Measurements from ENCODE around the gene FRAS1. TPM values are rescaled to one million over a fixed set of nuclear protein-coding genes. Genes with fewer than 3 reads are reported as not detected.

The FRAS1 gene
- total RNA-seq, 1 donor from 2014 or later: 24.6 TPM

- Mint-ChIP-seq H3K36me3 (ENCODE audit: low read depth, unreplicated experiment) (peaks cover 3% of the 10 kb centered on the region), H3K27ac (ENCODE audit: unreplicated experiment) (peak overlapping the region; percentile 54), H3K27me3 (ENCODE audit: low read depth, unreplicated experiment) (no peaks in the 10 kb centered on the region), H3K4me1 (ENCODE audit: low read depth, unreplicated experiment) (peaks cover 69% of the 10 kb centered on the region), H3K9me3 (ENCODE audit: unreplicated experiment) (no peaks in the 10 kb centered on the region), H3K4me3 (ENCODE audit: unreplicated experiment) (peak overlapping the region; percentile 23)
- TF ChIP-seq EZH2 (IDR thresholded peaks at IDR 0.05; ENCODE audit: insufficient read depth, low read length) (no peak), CTCF (IDR thresholded peaks at IDR 0.05; ENCODE audit: insufficient read depth, low read depth, low read length) (no peak)
- Histone ChIP-seq H3K9ac (ENCODE audit: low read length) (no peak overlapping the region), H3K4me2 (ENCODE audit: low read length) (peak overlapping the region; percentile 11), H3K27me3 (ENCODE audit: insufficient read depth, low read length) (no peaks in the 10 kb centered on the region), H3K4me1 (ENCODE audit: insufficient read depth, low read length) (peaks cover 50% of the 10 kb centered on the region), H3K9me3 (ENCODE audit: insufficient read depth, low read depth, low read length) (no peaks in the 10 kb centered on the region), H4K20me1 (ENCODE audit: insufficient read depth, low read length) (no peaks in the 10 kb centered on the region), H3K4me3 (ENCODE audit: insufficient read depth, low read depth, low read length) (no peak overlapping the region), H2AFZ (ENCODE audit: low read depth, low read length) (no peak overlapping the region), H3K36me3 (ENCODE audit: insufficient read depth, low read length) (no peaks in the 10 kb centered on the region), H3K79me2 (ENCODE audit: insufficient read depth, low read length) (no peaks in the 10 kb centered on the region), H3K27ac (ENCODE audit: low read depth, low read length) (no peak overlapping the region)
- no peak for FAIRE-seq
- DNase-seq (ENCODE audit: low read depth): peak; percentile 46
Measured at GRCh38 chr4:78566834-78567499, 509.8 kb downstream of the FRAS1 start.

GRCh38 chr4:78567500-78568060 is 510.5 kb downstream of the FRAS1 start:
- H3K9ac ChIP-seq (ENCODE audit: low read length): no peak overlapping the region
- no peak overlapping the region for H3K4me3 ChIP-seq (ENCODE audit: insufficient read depth, low read depth, low read length)
- peak overlapping the region; percentile 54 for H3K27ac Mint-ChIP-seq (ENCODE audit: unreplicated experiment)
- TF ChIP-seq EZH2 (IDR thresholded peaks at IDR 0.05; ENCODE audit: insufficient read depth, low read length) (no peak), CTCF (IDR thresholded peaks at IDR 0.05; ENCODE audit: insufficient read depth, low read depth, low read length) (no peak)
- H3K79me2 ChIP-seq (ENCODE audit: insufficient read depth, low read length): no peaks in the 10 kb centered on the region
- no peak overlapping the region for H3K4me3 Mint-ChIP-seq (ENCODE audit: unreplicated experiment)
- no peaks in the 10 kb centered on the region for H3K27me3 Mint-ChIP-seq (ENCODE audit: low read depth, unreplicated experiment)
- H3K9me3 Mint-ChIP-seq (ENCODE audit: unreplicated experiment): no peaks in the 10 kb centered on the region
- H3K27ac ChIP-seq (ENCODE audit: low read depth, low read length): no peak overlapping the region
- H3K4me1 ChIP-seq (ENCODE audit: insufficient read depth, low read length): peaks cover 45% of the 10 kb centered on the region
- no peak overlapping the region for H3K4me2 ChIP-seq (ENCODE audit: low read length)
- H4K20me1 ChIP-seq (ENCODE audit: insufficient read depth, low read length): no peaks in the 10 kb centered on the region
- peaks cover 3% of the 10 kb centered on the region for H3K36me3 Mint-ChIP-seq (ENCODE audit: low read depth, unreplicated experiment)
- FAIRE-seq (no peak), DNase-seq (ENCODE audit: low read depth) (no peak)
- no peaks in the 10 kb centered on the region for H3K9me3 ChIP-seq (ENCODE audit: insufficient read depth, low read depth, low read length)
- H3K4me1 Mint-ChIP-seq (ENCODE audit: low read depth, unreplicated experiment): peaks cover 63% of the 10 kb centered on the region
- H2AFZ ChIP-seq (ENCODE audit: low read depth, low read length): no peak overlapping the region
- no peaks in the 10 kb centered on the region for H3K27me3 ChIP-seq (ENCODE audit: insufficient read depth, low read length)
- no peaks in the 10 kb centered on the region for H3K36me3 ChIP-seq (ENCODE audit: insufficient read depth, low read length)
